OCI-LY7 (cell line): ENCODE data around the gene PPP1R26. TPM values are rescaled to one million over a fixed set of nuclear protein-coding genes. Genes with fewer than 3 reads are reported as not detected.

Experiments
- BruUV-seq: library from RNA; stranded (reverse); fragments of 400-500 nt; replicated peaks from 2 replicates; lab custom pipeline; 2021; lab: Mats Ljungman, UMichigan
- CTCF ChIA-PET: fragments of 300-600 bp; sonication (Branson Sonifier 250); formaldehyde crosslinking; loops from one replicate; lab custom pipeline; 2022; ENCODE audit warnings: antibody characterized with exemption; ENCODE audit not compliant: unreplicated experiment; lab: Charles Lee
- POLR2A ChIA-PET: fragments of 300-600 bp; sonication (Branson Sonifier 250); formaldehyde crosslinking; loops from one replicate; lab custom pipeline; 2022; ENCODE audit warnings: antibody characterized with exemption; lab: Charles Lee
- DNase-seq: peaks from one replicate; pipeline ENCODE4 v3.0.0-alpha.2; 2015; ENCODE audit warnings: low spot score
- H2AFZ ChIP-seq: fragments of 200-600 bp; sonication (generic), shearing (Covaris generic); 2 replicates; pipeline ENCODE4 v1.6.1; 2014; ENCODE audit warnings: mild to moderate bottlenecking, antibody characterized with exemption, low read length, moderate library complexity
- H3K27ac ChIP-seq: fragments of 200-600 bp; sonication (generic); 2 replicates; pipeline ENCODE4 v1.5.1; 2014; ENCODE audit warnings: mixed run types, low read depth, mild to moderate bottlenecking, moderate library complexity, low read length, inconsistent platforms; ENCODE audit not compliant: poor library complexity, severe bottlenecking
- H3K36me3 ChIP-seq: fragments of 200-600 bp; sonication (generic); 2 replicates; pipeline ENCODE4 v1.6.1; 2014; ENCODE audit warnings: mild to moderate bottlenecking, antibody characterized with exemption, low read length, moderate library complexity, mixed read lengths; ENCODE audit not compliant: insufficient read depth
- H3K4me1 ChIP-seq: fragments of 200-600 bp; sonication (generic); 2 replicates; pipeline ENCODE4 v1.5.1; 2014; ENCODE audit warnings: mild to moderate bottlenecking, low read length; ENCODE audit not compliant: insufficient read depth, poor library complexity, severe bottlenecking
- H3K4me2 ChIP-seq: fragments of 200-600 bp; sonication (generic); 2 replicates; pipeline ENCODE4 v1.6.1; 2014; ENCODE audit warnings: mild to moderate bottlenecking, low read length
- H3K4me3 ChIP-seq: fragments of 200-600 bp; sonication (generic); 2 replicates; pipeline ENCODE4 v1.5.1; 2014; ENCODE audit warnings: mild to moderate bottlenecking, low read depth, low read length; ENCODE audit not compliant: poor library complexity, severe bottlenecking
- H3K79me2 ChIP-seq: fragments of 200-600 bp; sonication (generic); 2 replicates; pipeline ENCODE4 v1.6.1; 2016; ENCODE audit warnings: low read depth, mild to moderate bottlenecking, low read length, moderate library complexity, mixed read lengths; ENCODE audit not compliant: insufficient read depth
- H3K9me2 ChIP-seq: fragments of 200-600 bp; sonication (generic); 2 replicates; pipeline ENCODE4 v1.6.1; 2016; ENCODE audit warnings: mild to moderate bottlenecking, low read length, mixed read lengths; ENCODE audit not compliant: insufficient read depth
- H3K9me3 ChIP-seq: fragments of 200-600 bp; sonication (generic); 2 replicates; pipeline ENCODE4 v1.6.1; 2014; ENCODE audit warnings: mild to moderate bottlenecking, mixed run types, low read length, mixed read lengths
- H4K20me1 ChIP-seq: fragments of 200-600 bp; sonication (generic); 2 replicates; pipeline ENCODE4 v1.6.1; 2014; ENCODE audit warnings: mild to moderate bottlenecking, antibody characterized with exemption, low read length, moderate library complexity, mixed read lengths; ENCODE audit not compliant: insufficient read depth
- EZH2phosphoT487 ChIP-seq: fragments of 200-600 bp; sonication (generic); IDR thresholded peaks from 2 replicates; pipeline ENCODE4 v1.6.1; 2018; ENCODE audit warnings: low read depth, borderline replicate concordance, mild to moderate bottlenecking, mixed run types, antibody characterized with exemption, low read length, moderate library complexity, mixed read lengths
- intact Hi-C: fragments of 100-400 bp; cut with micrococcal nuclease; formaldehyde crosslinking; loops from one replicate; pipeline ENCODE4 v1.10.0; 2022; ENCODE audit not compliant: unreplicated experiment
- total RNA-seq, 2 experiments: library from RNA; depleted of rRNA in 1 of 2; stranded (reverse); fragments of >200 nt in 1 of 2; shearing (Covaris generic) in 1 of 2; gene quantifications; 2 replicates each; pipeline ENCODE4 v1.2.3, GENCODE V29; 2014 to 2022
- TF ChIP-seq, protein P1 (sequence below): fragments of 200-600 bp; sonication (generic); conservative IDR thresholded peaks from 2 replicates; pipeline ENCODE4 v1.5.1; 2014; ENCODE audit warnings: mild to moderate bottlenecking, antibody characterized with exemption, low read length, moderate library complexity, mixed read lengths

PPP1R26 gene
- total RNA-seq, 2 experiments from 2014 or later, result 0.21 to 1.5 TPM

DNA sequence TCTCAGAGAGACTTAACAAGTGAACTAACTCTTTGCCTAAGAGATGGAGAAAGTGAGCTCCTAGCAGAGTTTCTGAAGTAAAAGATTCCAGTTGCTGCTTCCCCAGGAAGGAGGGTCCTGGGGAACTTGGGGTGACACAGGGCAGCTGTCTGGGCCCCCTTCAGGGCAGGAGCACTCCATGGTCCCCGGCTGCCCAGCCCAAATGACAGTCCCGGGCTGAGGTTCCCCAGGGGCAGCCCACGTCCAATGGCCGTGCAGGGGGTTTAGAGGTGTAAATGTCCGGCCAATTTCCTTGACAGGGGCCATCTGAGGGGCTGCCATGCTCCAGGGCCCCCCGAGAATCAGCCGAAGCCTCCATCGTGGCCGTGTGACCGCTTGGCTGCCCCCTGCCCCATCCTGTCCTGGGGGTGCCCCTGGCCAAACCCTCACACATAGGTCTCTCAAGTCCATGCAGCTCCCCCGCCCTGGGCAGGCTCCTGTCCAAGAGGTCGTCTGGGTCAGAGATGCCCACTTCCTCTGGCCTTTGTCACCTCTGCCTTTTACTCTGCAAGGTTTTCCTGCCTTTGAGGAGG lies 5.5 kb upstream of the PPP1R26 start:
- no peak for TF ChIP-seq EZH2phosphoT487
- TF ChIP-seq, protein P1, sequence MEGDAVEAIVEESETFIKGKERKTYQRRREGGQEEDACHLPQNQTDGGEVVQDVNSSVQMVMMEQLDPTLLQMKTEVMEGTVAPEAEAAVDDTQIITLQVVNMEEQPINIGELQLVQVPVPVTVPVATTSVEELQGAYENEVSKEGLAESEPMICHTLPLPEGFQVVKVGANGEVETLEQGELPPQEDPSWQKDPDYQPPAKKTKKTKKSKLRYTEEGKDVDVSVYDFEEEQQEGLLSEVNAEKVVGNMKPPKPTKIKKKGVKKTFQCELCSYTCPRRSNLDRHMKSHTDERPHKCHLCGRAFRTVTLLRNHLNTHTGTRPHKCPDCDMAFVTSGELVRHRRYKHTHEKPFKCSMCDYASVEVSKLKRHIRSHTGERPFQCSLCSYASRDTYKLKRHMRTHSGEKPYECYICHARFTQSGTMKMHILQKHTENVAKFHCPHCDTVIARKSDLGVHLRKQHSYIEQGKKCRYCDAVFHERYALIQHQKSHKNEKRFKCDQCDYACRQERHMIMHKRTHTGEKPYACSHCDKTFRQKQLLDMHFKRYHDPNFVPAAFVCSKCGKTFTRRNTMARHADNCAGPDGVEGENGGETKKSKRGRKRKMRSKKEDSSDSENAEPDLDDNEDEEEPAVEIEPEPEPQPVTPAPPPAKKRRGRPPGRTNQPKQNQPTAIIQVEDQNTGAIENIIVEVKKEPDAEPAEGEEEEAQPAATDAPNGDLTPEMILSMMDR, result no peak
- POLR2A ChIA-PET, result interaction anchor here (0.6 to 1.2 kb wide), 2 partner anchors 20 to 92 kb away, joined by 3 to 4 read pairs; no protein-coding TSS in a partner anchor
- Histone ChIP-seq H3K36me3 (no peaks in the 10 kb centered on the region), H3K4me2 (no peak overlapping the region), H4K20me1 (no peaks in the 10 kb centered on the region; the same call in 1 of the 2 replicates), H3K27ac (no peak overlapping the region), H3K9me2 (no peaks in the 10 kb centered on the region), H3K9me3 (no peaks in the 10 kb centered on the region), H3K4me1 (no peaks in the 10 kb centered on the region), H3K4me3 (no peak overlapping the region), H2AFZ (no peak overlapping the region), H3K79me2 (no peaks in the 10 kb centered on the region)
- intact Hi-C loops, result no loop called here
- CTCF ChIA-PET, result no interaction called here
- DNase-seq, result no peak
- no TSS peak for BruUV-seq

DNA sequence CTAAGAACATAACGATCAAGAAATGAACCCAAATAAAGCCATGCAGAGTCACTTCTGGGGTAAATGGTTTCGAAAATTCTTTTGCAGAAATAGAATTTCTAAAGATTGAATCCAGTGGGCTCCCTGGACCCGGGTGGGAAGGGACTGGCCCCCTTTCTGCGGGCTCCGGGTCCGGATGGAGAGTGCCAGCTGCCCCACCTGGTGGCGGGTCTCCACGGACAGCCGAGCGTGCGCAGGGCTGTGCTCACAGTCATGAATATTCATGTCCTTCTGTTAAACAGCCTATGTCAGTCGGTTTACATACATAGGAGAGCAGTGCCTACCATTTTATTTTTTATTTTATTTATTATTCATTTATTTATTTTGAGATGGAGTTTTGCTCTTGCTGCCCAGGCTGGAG lies 4.7 kb upstream of the PPP1R26 start:
- peak; percentile 25 for DNase-seq
- POLR2A ChIA-PET, result no interaction called here
- no peaks in the 10 kb centered on the region for H3K9me3 ChIP-seq
- no peaks in the 10 kb centered on the region for H3K36me3 ChIP-seq
- H2AFZ ChIP-seq, result no peak overlapping the region
- no peaks in the 10 kb centered on the region for H3K9me2 ChIP-seq
- intact Hi-C loops, result no loop called here
- no peak overlapping the region for H3K4me2 ChIP-seq
- no peak overlapping the region for H3K27ac ChIP-seq
- no peaks in the 10 kb centered on the region for H3K79me2 ChIP-seq
- H3K4me3 ChIP-seq, result no peak overlapping the region
- no peaks in the 10 kb centered on the region for H4K20me1 ChIP-seq
- H3K4me1 ChIP-seq, result no peaks in the 10 kb centered on the region
- CTCF ChIA-PET, result no interaction called here
- BruUV-seq, result no TSS peak
- TF ChIP-seq EZH2phosphoT487, result no peak
- TF ChIP-seq, protein P1, result peak; percentile 65

DNA sequence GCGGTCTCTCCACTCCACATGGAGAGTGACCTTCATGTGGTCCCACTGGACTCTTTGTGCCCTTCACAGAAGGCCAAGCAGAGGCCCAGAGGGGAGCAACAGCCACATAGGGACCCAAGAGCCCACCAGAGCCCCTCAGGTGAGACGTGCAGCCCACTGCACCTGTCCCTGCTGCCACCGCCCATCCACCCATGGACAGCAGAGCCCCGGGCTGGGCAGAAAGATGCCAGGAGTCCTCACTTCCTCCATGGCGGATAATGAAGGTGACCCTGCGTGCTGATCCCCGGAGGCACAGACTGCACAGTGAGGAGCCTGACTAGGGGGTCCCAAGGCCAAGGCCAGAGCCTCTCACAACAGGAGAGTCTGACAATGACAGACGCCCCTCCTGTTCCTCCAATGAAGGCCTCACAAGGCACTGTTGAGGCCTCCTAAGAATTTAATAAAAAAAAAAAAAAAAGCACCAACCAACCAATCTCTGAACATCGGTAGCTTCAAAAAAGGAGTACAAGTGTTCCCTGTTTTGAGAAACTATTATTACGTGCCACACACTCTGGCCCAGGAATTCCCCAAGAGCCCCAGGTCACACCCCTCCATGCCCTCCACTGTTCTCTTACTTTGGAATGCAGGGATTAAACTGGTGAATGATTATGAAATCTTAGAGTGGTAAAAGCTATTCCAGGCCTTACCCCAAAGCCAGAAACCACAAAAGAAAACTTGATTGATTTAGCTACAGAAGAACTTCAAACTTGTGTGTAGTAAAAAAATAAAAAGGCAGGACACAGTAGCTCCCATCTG lies 2.8 kb upstream of the PPP1R26 start:
- TF ChIP-seq, protein P1, result no peak
- TF ChIP-seq EZH2phosphoT487, result no peak
- ChIA-PET POLR2A (no interaction called here), CTCF (interaction anchor here (0.5 kb wide), 1 partner anchor 257 kb away, joined by 19 read pairs; no protein-coding TSS in a partner anchor)
- no peaks in the 10 kb centered on the region for H4K20me1 ChIP-seq
- DNase-seq, result no peak
- no peak overlapping the region for H3K4me2 ChIP-seq
- no peak overlapping the region for H3K27ac ChIP-seq
- no peak overlapping the region for H2AFZ ChIP-seq
- H3K79me2 ChIP-seq, result no peaks in the 10 kb centered on the region
- no peaks in the 10 kb centered on the region for H3K9me3 ChIP-seq
- intact Hi-C loops, result no loop called here
- H3K36me3 ChIP-seq, result no peaks in the 10 kb centered on the region
- H3K4me1 ChIP-seq, result no peaks in the 10 kb centered on the region
- no peak overlapping the region for H3K4me3 ChIP-seq
- H3K9me2 ChIP-seq, result no peaks in the 10 kb centered on the region
- no TSS peak for BruUV-seq
